Activated CD8-positive, alpha-beta T cell treated with anti-CD3 and anti-CD28 coated beads for 36 hours (primary cell): ENCODE data around the gene CLSTN2. TPM values are rescaled to one million over a fixed set of nuclear protein-coding genes. Genes with fewer than 3 reads are reported as not detected.

Experiments used
- ATAC-seq: fragments of 200-7000 bp; cut with Tn5 transposase; one replicate; pipeline ENCODE4 v1.10.0; 2021; ENCODE audit warnings: mild to moderate bottlenecking, moderate library complexity
- CTCF ChIA-PET: fragments of 350-600 bp; sonication (Branson Sonifier 250); formaldehyde crosslinking; loops from one replicate; lab custom pipeline; 2021; ENCODE audit warnings: antibody characterized with exemption; lab: Charles Lee
- POLR2A ChIA-PET: fragments of 350-600 bp; sonication (Branson Sonifier 250); formaldehyde crosslinking; loops from one replicate; lab custom pipeline; 2021; ENCODE audit warnings: antibody characterized with exemption; lab: Charles Lee
- DNase-seq: peaks from one replicate; pipeline ENCODE4 v3.0.0-alpha.2; 2020
- H3K27ac Mint-ChIP-seq: one replicate; pipeline ENCODE4 v1.8.0; 2021; ENCODE audit warnings: mild to moderate bottlenecking, mixed read lengths
- H3K27me3 Mint-ChIP-seq: one replicate; pipeline ENCODE4 v1.8.0; 2021; ENCODE audit warnings: mixed read lengths
- H3K36me3 Mint-ChIP-seq: one replicate; pipeline ENCODE4 v1.8.0; 2021; ENCODE audit warnings: low read depth, mixed read lengths
- H3K4me1 Mint-ChIP-seq: one replicate; pipeline ENCODE4 v1.8.0; 2021; ENCODE audit warnings: low read depth, mixed read lengths
- H3K4me3 Mint-ChIP-seq: one replicate; pipeline ENCODE4 v1.8.0; 2021; ENCODE audit warnings: mild to moderate bottlenecking, moderate library complexity, mixed read lengths
- H3K9me3 Mint-ChIP-seq: one replicate; pipeline ENCODE4 v1.8.0; 2021; ENCODE audit warnings: mixed read lengths
- intact Hi-C: fragments of 100-400 bp; cut with micrococcal nuclease; formaldehyde crosslinking; loops from one replicate; pipeline ENCODE4 v1.10.0; 2022
- total RNA-seq, 2 experiments: library from RNA; stranded (reverse); gene quantifications; one replicate each; pipeline ENCODE4 v1.2.3, GENCODE V29; 2021
- TF ChIP-seq, protein P1 (sequence below): fragments of 200-600 bp; IDR thresholded peaks from one replicate; pipeline ENCODE4 v1.8.0; 2022; ENCODE audit warnings: antibody characterized with exemption, mild to moderate bottlenecking

CLSTN2 gene
- total RNA-seq, 2 experiments from 2014 or later = not detected

DNA sequence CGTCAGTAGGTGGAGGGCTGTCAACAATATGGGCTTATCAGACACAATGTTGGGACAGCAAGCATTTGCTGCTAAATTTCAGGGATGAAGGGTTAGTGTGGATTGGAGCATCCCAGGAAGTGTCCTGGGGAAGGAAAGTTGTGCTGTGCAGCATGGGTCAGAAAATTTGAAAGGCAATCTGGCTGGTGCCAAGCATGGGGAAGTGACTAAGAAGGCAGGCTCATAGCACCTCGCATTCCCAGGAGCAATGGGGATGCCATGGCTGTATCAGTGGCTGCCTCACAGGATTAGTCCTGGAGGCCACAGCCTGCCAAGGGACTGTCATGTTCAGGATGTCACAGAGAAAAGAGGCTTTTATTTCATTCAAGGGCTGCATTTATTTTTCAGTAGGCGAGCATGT is 420.5 kb downstream of the CLSTN2 start:
- Mint-ChIP-seq H3K36me3 (no peaks in the 10 kb centered on the region), H3K9me3 (no peaks in the 10 kb centered on the region), H3K27me3 (peaks cover 7% of the 10 kb centered on the region), H3K4me3 (no peak overlapping the region), H3K27ac (no peak overlapping the region), H3K4me1 (no peaks in the 10 kb centered on the region)
- TF ChIP-seq, protein P1, sequence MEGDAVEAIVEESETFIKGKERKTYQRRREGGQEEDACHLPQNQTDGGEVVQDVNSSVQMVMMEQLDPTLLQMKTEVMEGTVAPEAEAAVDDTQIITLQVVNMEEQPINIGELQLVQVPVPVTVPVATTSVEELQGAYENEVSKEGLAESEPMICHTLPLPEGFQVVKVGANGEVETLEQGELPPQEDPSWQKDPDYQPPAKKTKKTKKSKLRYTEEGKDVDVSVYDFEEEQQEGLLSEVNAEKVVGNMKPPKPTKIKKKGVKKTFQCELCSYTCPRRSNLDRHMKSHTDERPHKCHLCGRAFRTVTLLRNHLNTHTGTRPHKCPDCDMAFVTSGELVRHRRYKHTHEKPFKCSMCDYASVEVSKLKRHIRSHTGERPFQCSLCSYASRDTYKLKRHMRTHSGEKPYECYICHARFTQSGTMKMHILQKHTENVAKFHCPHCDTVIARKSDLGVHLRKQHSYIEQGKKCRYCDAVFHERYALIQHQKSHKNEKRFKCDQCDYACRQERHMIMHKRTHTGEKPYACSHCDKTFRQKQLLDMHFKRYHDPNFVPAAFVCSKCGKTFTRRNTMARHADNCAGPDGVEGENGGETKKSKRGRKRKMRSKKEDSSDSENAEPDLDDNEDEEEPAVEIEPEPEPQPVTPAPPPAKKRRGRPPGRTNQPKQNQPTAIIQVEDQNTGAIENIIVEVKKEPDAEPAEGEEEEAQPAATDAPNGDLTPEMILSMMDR = no peak
- ChIA-PET CTCF (no interaction called here), POLR2A (no interaction called here)
- ATAC-seq (no peak), DNase-seq (no peak)
- intact Hi-C loops = no loop called here

DNA sequence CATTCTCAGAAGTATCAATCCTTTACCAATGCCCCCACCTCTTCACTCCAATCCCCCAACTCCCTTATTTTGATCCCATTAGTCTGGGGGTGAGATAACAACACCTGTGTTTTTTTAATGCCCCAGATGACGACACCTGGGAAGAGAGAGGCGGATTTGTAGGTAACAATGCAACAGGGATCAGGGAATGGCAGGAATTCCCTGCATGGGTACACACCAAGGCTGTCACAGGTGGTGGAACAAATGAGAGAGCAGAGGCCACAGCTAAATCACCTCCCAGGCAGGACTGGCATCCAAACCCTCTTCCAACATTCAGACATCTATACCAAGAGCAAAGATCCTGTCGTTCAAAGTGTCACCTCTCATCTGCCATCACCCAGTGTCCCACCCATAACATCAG is 423.7 kb downstream of the CLSTN2 start:
- ChIA-PET POLR2A (no interaction called here), CTCF (no interaction called here)
- no peak overlapping the region for H3K4me3 Mint-ChIP-seq
- ATAC-seq (no peak), DNase-seq (no peak)
- TF ChIP-seq, protein P1 = no peak
- H3K36me3 Mint-ChIP-seq = no peaks in the 10 kb centered on the region
- H3K27me3 Mint-ChIP-seq = peaks cover 5% of the 10 kb centered on the region
- intact Hi-C loops = no loop called here
- H3K4me1 Mint-ChIP-seq = no peaks in the 10 kb centered on the region
- H3K9me3 Mint-ChIP-seq = no peaks in the 10 kb centered on the region
- H3K27ac Mint-ChIP-seq = no peak overlapping the region

GRCh38 chr3:140359233-140359995 is 424.4 kb downstream of the CLSTN2 start:
- POLR2A ChIA-PET = no interaction called here
- H3K27me3 Mint-ChIP-seq = peaks cover 5% of the 10 kb centered on the region
- H3K4me3 Mint-ChIP-seq = no peak overlapping the region
- no peaks in the 10 kb centered on the region for H3K4me1 Mint-ChIP-seq
- CTCF ChIA-PET = no interaction called here
- no peaks in the 10 kb centered on the region for H3K9me3 Mint-ChIP-seq
- no peaks in the 10 kb centered on the region for H3K36me3 Mint-ChIP-seq
- no peak for ATAC-seq
- TF ChIP-seq, protein P1 = no peak
- H3K27ac Mint-ChIP-seq = no peak overlapping the region
- DNase-seq = no peak
- intact Hi-C loops = no loop called here

DNA sequence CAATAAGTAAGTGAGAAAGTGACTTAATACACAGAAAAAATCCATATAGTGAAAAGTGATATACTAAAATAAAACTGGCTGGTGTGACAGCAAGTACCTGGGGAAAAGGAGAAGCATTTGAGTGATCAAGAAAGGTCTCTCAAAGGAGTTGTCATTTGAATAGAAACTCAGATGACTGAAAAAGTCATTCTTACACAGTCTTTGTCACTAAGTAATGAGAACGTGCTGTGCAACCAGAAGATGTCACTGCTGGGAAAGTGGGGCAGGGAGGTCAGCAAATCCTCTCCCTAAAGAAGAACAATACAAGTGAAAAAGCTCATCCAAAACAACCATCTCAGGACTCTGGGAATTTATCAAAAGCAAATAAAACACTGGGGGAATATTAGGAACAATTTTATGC is 425.3 kb downstream of the CLSTN2 start:
- Mint-ChIP-seq H3K4me1 (no peaks in the 10 kb centered on the region), H3K36me3 (no peaks in the 10 kb centered on the region), H3K4me3 (no peak overlapping the region), H3K27ac (no peak overlapping the region), H3K27me3 (peaks cover 4% of the 10 kb centered on the region), H3K9me3 (no peaks in the 10 kb centered on the region)
- ChIA-PET CTCF (no interaction called here), POLR2A (no interaction called here)
- intact Hi-C loops = no loop called here
- no peak for DNase-seq
- ATAC-seq = no peak
- TF ChIP-seq, protein P1 = no peak

DNA sequence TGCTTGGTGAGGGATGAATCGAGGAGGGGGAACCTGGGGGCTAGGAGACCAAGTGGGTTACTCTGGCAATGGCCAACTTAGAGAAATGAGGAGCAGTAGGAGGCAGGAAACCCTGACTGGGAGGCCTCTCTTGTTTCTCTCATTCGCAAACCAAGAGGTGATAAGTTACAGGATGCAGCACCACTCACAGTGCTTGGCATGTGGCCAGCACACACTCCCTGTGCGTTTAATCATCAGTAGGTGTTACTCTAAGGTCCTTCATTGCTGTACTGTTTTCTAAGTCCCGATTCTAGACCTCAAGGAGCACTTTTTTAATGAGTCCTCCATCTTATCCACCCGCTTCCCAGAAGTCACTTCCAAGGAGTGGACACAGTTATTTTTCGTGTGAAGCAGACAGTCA is 428.8 kb downstream of the CLSTN2 start:
- Mint-ChIP-seq H3K27ac (no peak overlapping the region), H3K9me3 (no peaks in the 10 kb centered on the region), H3K4me3 (no peak overlapping the region), H3K27me3 (peaks cover 2% of the 10 kb centered on the region), H3K36me3 (no peaks in the 10 kb centered on the region), H3K4me1 (no peaks in the 10 kb centered on the region)
- intact Hi-C loops = no loop called here
- CTCF ChIA-PET = no interaction called here
- DNase-seq (peak; percentile 26), ATAC-seq (no peak)
- TF ChIP-seq, protein P1 = no peak
- POLR2A ChIA-PET = no interaction called here
